ENCODE measurements around the gene C2CD4D. TPM values are rescaled to one million over a fixed set of nuclear protein-coding genes. Genes with fewer than 3 reads are reported as not detected.

C2CD4D gene
- total and polyA plus RNA-seq, 2 donors (not counting 1 experiment from before 2014, with no cell fraction given) = 0.07 TPM; not detected in 1

- Histone ChIP-seq H3K27ac (ENCODE audit: low read length in 2 of 2) (no peak overlapping the region), H3K4me3 (ENCODE audit: control extremely low read depth in 1 of 5, extremely low read depth in 1 of 5, insufficient read depth in 1 of 5, low read depth in 2 of 5, low read length in 4 of 5) (no peak overlapping the region), H3K9me3 (ENCODE audit: control extremely low read depth in 1 of 3, control insufficient read depth in 2 of 3, insufficient read depth in 1 of 3, low read length in 2 of 3) (no peaks in the 10 kb centered on the region), H3K79me2 (ENCODE audit: control insufficient read depth, insufficient read depth, low read length) (no peaks in the 10 kb centered on the region), H3K9ac (ENCODE audit: low read length) (no peak overlapping the region), H3K36me3 (replicated peaks in 1 of 2; ENCODE audit: control extremely low read depth in 1 of 2, control insufficient read depth in 1 of 2, extremely low read depth in 1 of 2, insufficient read depth in 2 of 2, low read length in 1 of 2) (no peaks in the 10 kb centered on the region), H2AFZ (ENCODE audit: insufficient read depth, low read depth, low read length, poor library complexity, severe bottlenecking) (no peak overlapping the region), H3K27me3 (replicated peaks in 1 of 4; ENCODE audit: control extremely low read depth in 1 of 4, control insufficient read depth in 3 of 4, insufficient read depth in 4 of 4, low read length in 3 of 4) (no peaks in the 10 kb centered on the region), H3K4me1 (ENCODE audit: control insufficient read depth in 2 of 2, insufficient read depth in 2 of 2, low read length in 2 of 2) (peaks cover 8 to 15% of the 10 kb centered on the region in 2 donors), H3K4me2 (replicated peaks; ENCODE audit: low read depth, low read length, poor library complexity, severe bottlenecking) (no peak overlapping the region), H4K20me1 (ENCODE audit: control insufficient read depth, insufficient read depth, low read length, poor library complexity, severe bottlenecking) (no peaks in the 10 kb centered on the region)
- H3K27me3 Mint-ChIP-seq = peaks cover 14% of the 10 kb centered on the region
- H3K4me3 Mint-ChIP-seq = no peak overlapping the region
- ATAC-seq (ENCODE audit: low read depth) (no peak), DNase-seq (no peak)
- H3K4me1 Mint-ChIP-seq = peaks cover 12% of the 10 kb centered on the region
- TF ChIP-seq CTCF (IDR thresholded peaks at IDR 0.05) = no peak
- no peak for TF ChIP-seq EZH2 (IDR thresholded peaks at IDR 0.05; ENCODE audit: borderline replicate concordance, insufficient read depth, low read depth, low read length, poor library complexity, severe bottlenecking)
- ChIA-PET POLR2A (no interaction called here), CTCF (no interaction called here)
- intact Hi-C loops (cut with micrococcal nuclease) = no loop called here
- H3K9me3 Mint-ChIP-seq (ENCODE audit: insufficient read depth) = no peaks in the 10 kb centered on the region
- H3K27ac Mint-ChIP-seq = no peak overlapping the region
These were observed 23.0 kb upstream of the C2CD4D start for GRCh38 chr1:151862604-151863003.

- ChIA-PET CTCF (no interaction called here), POLR2A (no interaction called here)
- Histone ChIP-seq H3K9me3 (ENCODE audit: control extremely low read depth in 1 of 3, control insufficient read depth in 2 of 3, insufficient read depth in 1 of 3, low read length in 2 of 3) (no peaks in the 10 kb centered on the region), H3K27me3 (replicated peaks in 1 of 4; ENCODE audit: control extremely low read depth in 1 of 4, control insufficient read depth in 3 of 4, insufficient read depth in 4 of 4, low read length in 3 of 4) (no peaks in the 10 kb centered on the region), H3K27ac (ENCODE audit: low read length in 2 of 2) (no peak overlapping the region), H3K4me1 (ENCODE audit: control insufficient read depth in 2 of 2, insufficient read depth in 2 of 2, low read length in 2 of 2) (peaks cover 8 to 15% of the 10 kb centered on the region in 2 donors), H3K4me3 (ENCODE audit: control extremely low read depth in 1 of 5, extremely low read depth in 1 of 5, insufficient read depth in 1 of 5, low read depth in 2 of 5, low read length in 4 of 5) (no peak overlapping the region), H3K79me2 (ENCODE audit: control insufficient read depth, insufficient read depth, low read length) (no peaks in the 10 kb centered on the region), H4K20me1 (ENCODE audit: control insufficient read depth, insufficient read depth, low read length, poor library complexity, severe bottlenecking) (no peaks in the 10 kb centered on the region), H3K4me2 (replicated peaks; ENCODE audit: low read depth, low read length, poor library complexity, severe bottlenecking) (peak overlapping the region; percentile 4), H3K9ac (ENCODE audit: low read length) (no peak overlapping the region), H3K36me3 (replicated peaks in 1 of 2; ENCODE audit: control extremely low read depth in 1 of 2, control insufficient read depth in 1 of 2, extremely low read depth in 1 of 2, insufficient read depth in 2 of 2, low read length in 1 of 2) (no peaks in the 10 kb centered on the region), H2AFZ (ENCODE audit: insufficient read depth, low read depth, low read length, poor library complexity, severe bottlenecking) (no peak overlapping the region)
- no peak for DNase-seq
- H3K4me1 Mint-ChIP-seq = peaks cover 12% of the 10 kb centered on the region
- H3K9me3 Mint-ChIP-seq (ENCODE audit: insufficient read depth) = no peaks in the 10 kb centered on the region
- peaks cover 12% of the 10 kb centered on the region for H3K27me3 Mint-ChIP-seq
- H3K27ac Mint-ChIP-seq = no peak overlapping the region
- ATAC-seq (ENCODE audit: low read depth) = no peak
- no peak overlapping the region for H3K4me3 Mint-ChIP-seq
- 95% methylated on average over 7 of the region's 7 CpGs for WGBS (ENCODE audit: insufficient coverage)
- intact Hi-C loops (cut with micrococcal nuclease) = no loop called here
- TF ChIP-seq CTCF (IDR thresholded peaks at IDR 0.05) = no peak
- no peak for TF ChIP-seq EZH2 (IDR thresholded peaks at IDR 0.05; ENCODE audit: borderline replicate concordance, insufficient read depth, low read depth, low read length, poor library complexity, severe bottlenecking)
These were observed 21.0 kb upstream of the C2CD4D start for GRCh38 chr1:151860504-151861187.
